ENCODE measurements around the gene NUP214.

GRCh38 chr9:131096269-131097125, 28.9 kb upstream of the NUP214 start, which contains the start of gene AIF1L:
- TF ChIP-seq CTCF (IDR thresholded peaks at IDR 0.05; ENCODE audit: insufficient read depth, low read length, poor library complexity, severe bottlenecking) (no peak), EZH2phosphoT487 (conservative IDR thresholded peaks at IDR 0.05; ENCODE audit: low read length) (no peak)

Measured in SU-DHL-6 (cell line).